Retinal pigment epithelial cell (primary cell): Measurements from ENCODE around the gene DUSP22.
"Not testable (repeated sequence)": the region's sequence is repeated elsewhere in the genome, so short reads cannot be mapped to it uniquely, and the experiment has no call there.

Source experiments
- DNase-seq: peaks from one replicate; pipeline ENCODE4 v3.0.0-alpha.2; 2010; ENCODE audit warnings: low read depth
- H3K4me3 ChIP-seq: 2 replicates; pipeline ENCODE4 v1.5.1; 2011; ENCODE audit warnings: mild to moderate bottlenecking, low read length, control low read depth, moderate library complexity
- CTCF ChIP-seq: conservative IDR thresholded peaks from 2 replicates; pipeline ENCODE4 v1.5.1; 2011; ENCODE audit warnings: low read depth, low read length, control low read depth, inconsistent platforms

The DUSP22 gene

GRCh38 chr6:285030-285771 is 7.1 kb upstream of the DUSP22 start:
- TF ChIP-seq CTCF: no peak
- no peak for DNase-seq
- H3K4me3 ChIP-seq: no peak overlapping the region

- H3K4me3 ChIP-seq, DNase-seq: not testable (repeated sequence)
Observed at GRCh38 chr6:285902-286301, 6.4 kb upstream of the DUSP22 start.

DNA sequence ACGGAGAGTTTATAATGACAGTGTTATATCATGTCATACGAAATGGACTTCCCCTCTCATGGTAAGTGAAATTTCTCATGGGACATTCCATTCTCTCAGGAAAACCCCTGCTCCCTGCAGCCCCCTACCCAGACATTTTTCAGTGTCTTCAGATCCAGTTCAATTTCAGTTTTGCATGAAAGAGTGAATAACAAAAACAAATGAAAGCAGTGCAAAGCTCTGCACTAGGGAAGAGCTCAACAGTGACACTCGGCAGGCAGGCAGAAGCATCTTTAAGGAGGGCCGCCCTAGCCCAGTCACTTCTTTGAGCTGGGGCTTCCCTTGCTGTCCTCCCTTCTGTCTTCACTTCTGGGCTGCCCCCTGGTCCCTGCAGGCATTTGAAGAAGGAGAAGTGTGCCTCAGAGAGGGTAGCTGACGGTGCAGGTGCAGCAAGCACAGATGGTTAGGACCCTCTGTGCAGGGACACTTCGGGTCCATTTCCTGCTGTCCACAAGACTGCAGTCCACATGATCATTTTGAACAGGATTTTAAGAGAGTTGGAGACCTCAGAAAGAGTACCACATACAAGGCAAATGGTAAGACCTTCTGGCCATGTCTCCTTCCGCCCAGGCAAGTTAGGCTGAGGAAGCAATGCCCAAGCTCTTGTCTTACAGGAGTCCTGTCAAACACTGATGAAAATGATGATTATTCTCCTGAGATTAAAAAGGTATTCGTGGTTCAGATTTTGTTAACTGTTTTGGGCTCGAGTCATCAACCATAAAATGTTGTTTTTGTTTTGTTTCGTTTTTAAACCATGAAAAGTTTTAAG is 5.4 kb upstream of the DUSP22 start:
- H3K4me3 ChIP-seq: no peak overlapping the region
- TF ChIP-seq CTCF: no peak
- no peak for DNase-seq

DNA sequence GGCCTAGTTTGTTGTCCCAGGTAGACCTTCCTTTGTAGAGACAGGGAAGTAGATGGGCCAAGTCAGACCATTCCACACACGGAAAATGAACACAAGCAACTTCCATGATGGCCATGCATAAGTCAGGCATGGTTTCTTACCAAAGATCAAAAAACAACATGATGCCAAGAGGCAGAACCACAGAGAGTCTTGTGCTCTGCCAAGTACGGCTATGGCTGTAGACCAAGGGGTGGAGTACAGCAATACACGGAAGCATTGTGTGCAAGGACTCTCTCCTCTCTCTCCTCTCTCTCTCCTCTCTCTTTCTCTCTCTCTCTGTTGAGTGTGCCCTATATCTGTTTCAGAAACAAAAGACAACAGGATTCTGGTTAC is 4.8 kb upstream of the DUSP22 start:
- H3K4me3 ChIP-seq: no peak overlapping the region
- TF ChIP-seq CTCF: no peak
- no peak for DNase-seq

DNA sequence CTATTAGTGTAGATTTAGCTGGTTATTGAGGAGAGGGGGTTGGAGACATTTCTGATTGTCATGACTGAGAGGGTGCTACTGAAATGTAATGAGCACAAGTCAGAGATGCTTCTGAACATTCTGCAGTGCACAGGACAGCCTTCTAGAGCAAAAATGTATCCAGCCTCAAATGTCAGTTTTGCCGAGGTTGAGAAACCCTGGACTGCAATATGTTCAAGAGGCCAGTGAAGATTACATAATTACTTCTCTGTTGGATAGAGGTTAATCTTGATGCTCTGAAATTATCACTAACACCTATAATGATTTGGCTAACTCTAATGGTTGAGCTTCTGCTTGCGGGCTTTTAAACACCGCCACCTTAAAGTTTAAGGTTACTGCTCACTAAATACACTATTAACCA is 3.4 kb upstream of the DUSP22 start:
- DNase-seq: no peak
- no peak for TF ChIP-seq CTCF
- H3K4me3 ChIP-seq: no peak overlapping the region

DNA sequence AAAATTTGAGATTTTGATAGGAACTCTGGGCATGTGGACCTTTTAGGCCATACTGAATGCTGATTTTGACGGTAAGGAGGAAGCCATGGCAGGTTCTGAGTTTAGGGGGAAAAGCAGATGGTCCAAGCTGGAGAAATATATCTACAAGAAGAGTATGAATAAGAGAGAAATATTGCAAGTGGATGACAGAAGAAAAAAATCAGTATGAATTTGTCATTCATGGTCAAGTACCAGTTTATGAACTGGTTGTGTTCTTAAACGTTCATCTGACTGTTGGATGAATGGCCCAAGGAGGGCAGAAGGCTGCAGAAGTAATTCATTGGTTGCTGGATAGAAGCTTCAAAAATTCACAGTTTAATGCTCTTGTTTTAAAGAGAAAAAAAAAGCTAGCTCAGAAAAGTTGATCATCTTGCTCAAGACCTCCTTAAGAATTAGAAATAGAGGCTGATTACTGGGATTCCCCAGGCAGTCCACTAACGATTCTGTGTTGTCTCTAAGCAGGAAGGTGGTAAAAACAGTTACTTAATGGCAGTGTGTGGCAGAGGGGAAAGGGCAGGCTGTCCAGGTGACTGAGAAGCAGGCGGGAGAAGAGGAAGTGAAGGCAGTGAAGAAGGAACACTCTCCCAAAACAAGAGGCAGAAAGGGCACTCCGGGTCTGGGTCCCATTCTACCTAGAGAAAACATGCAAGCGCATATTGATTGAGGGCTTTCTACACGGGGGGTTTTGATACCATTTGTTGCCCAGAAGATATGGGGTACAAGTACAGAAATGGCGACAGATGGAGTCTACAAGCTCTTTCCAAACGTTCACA is 2.0 kb upstream of the DUSP22 start:
- no peak for DNase-seq

More for the DNA sequence above, 2.0 kb upstream of the DUSP22 start:
- no peak for TF ChIP-seq CTCF
- no peak overlapping the region for H3K4me3 ChIP-seq
